Measurements from ENCODE around the gene SFMBT1. TPM values are rescaled to one million over a fixed set of nuclear protein-coding genes. Genes with fewer than 3 reads are reported as not detected.

SFMBT1 gene
- total RNA-seq, 1 experiment from 2014 or later, result 14.8 TPM

GRCh38 chr3:52931328-52931727 is 114.5 kb downstream of the SFMBT1 start:
- Histone ChIP-seq H3K36me3 (ENCODE audit: control insufficient read depth in 1 of 2, insufficient read depth in 2 of 2, low read length in 2 of 2) (no peaks in the 10 kb centered on the region), H3K9ac (ENCODE audit: low read length) (no peak overlapping the region), H3K4me3 (replicated peaks in 1 of 2; ENCODE audit: low read depth in 1 of 2, low read length in 2 of 2) (no peak overlapping the region), H4K20me1 (ENCODE audit: insufficient read depth) (peaks cover 8% of the 10 kb centered on the region; the same call in 1 of the 2 replicates), H3K9me3 (ENCODE audit: control insufficient read depth in 1 of 2, insufficient read depth in 1 of 2, low read depth in 1 of 2, low read length in 2 of 2) (no peaks in the 10 kb centered on the region), H3K4me2 (ENCODE audit: low read length) (no peak overlapping the region), H3K9me2 (ENCODE audit: insufficient read depth) (no peaks in the 10 kb centered on the region), H2AFZ (ENCODE audit: low read depth, low read length, poor library complexity, severe bottlenecking) (no peak overlapping the region), H3K27ac (ENCODE audit: low read depth, low read length) (no peak overlapping the region), H3K4me1 (ENCODE audit: control insufficient read depth in 1 of 2, insufficient read depth in 2 of 2, low read length in 2 of 2) (no peaks in the 10 kb centered on the region), H3K27me3 (ENCODE audit: insufficient read depth, low read length) (no peaks in the 10 kb centered on the region), H3K79me2 (ENCODE audit: insufficient read depth, low read length) (no peaks in the 10 kb centered on the region)
- ChIA-PET RAD21 (ENCODE audit: low non-redundant PET in 1 of 2, low total read pairs in 2 of 2, uncharacterized antibody in 2 of 2, unreplicated experiment in 2 of 2) (no interaction called here), CTCF (interaction anchor here (1.3 kb wide), 1 partner anchor 63 kb away, joined by 3 read pairs; no protein-coding TSS in a partner anchor), POLR2A (no interaction called here)
- no peak for DNase-seq (ENCODE audit: low read depth, low spot score)
- ATAC-seq, result no peak
- BruUV-seq (replicated peaks), result no TSS peak
- no peak for TF ChIP-seq ELF1 (IDR thresholded peaks at IDR 0.05; ENCODE audit: borderline replicate concordance, low read depth)
- no peak for TF ChIP-seq CEBPB (IDR thresholded peaks at IDR 0.05; ENCODE audit: low read depth)
- no peak for TF ChIP-seq EGR1 (IDR thresholded peaks at IDR 0.05; ENCODE audit: low read depth)
- TF ChIP-seq, protein P1, sequence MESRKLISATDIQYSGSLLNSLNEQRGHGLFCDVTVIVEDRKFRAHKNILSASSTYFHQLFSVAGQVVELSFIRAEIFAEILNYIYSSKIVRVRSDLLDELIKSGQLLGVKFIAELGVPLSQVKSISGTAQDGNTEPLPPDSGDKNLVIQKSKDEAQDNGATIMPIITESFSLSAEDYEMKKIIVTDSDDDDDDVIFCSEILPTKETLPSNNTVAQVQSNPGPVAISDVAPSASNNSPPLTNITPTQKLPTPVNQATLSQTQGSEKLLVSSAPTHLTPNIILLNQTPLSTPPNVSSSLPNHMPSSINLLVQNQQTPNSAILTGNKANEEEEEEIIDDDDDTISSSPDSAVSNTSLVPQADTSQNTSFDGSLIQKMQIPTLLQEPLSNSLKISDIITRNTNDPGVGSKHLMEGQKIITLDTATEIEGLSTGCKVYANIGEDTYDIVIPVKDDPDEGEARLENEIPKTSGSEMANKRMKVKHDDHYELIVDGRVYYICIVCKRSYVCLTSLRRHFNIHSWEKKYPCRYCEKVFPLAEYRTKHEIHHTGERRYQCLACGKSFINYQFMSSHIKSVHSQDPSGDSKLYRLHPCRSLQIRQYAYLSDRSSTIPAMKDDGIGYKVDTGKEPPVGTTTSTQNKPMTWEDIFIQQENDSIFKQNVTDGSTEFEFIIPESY (IDR thresholded peaks at IDR 0.05; ENCODE audit: extremely low read depth, insufficient replicate concordance, low read length), result no peak
- no peak for TF ChIP-seq ZFX (IDR thresholded peaks at IDR 0.05)
- TF ChIP-seq CTCF (IDR thresholded peaks at IDR 0.05 in 2 of 3, conservative IDR thresholded peaks at IDR 0.05 in 1 of 3; ENCODE audit: borderline replicate concordance in 1 of 3, insufficient read depth in 1 of 3, low read depth in 2 of 3, low read length in 2 of 3), result no peak
- TF ChIP-seq EZH2 (IDR thresholded peaks at IDR 0.05), result no peak
- no peak for TF ChIP-seq POLR2AphosphoS5 (IDR thresholded peaks at IDR 0.05; ENCODE audit: low read depth, low read length)
- TF ChIP-seq SRF (IDR thresholded peaks at IDR 0.05; ENCODE audit: low read depth), result no peak
- TF ChIP-seq, protein P2, sequence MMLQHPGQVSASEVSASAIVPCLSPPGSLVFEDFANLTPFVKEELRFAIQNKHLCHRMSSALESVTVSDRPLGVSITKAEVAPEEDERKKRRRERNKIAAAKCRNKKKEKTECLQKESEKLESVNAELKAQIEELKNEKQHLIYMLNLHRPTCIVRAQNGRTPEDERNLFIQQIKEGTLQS (IDR thresholded peaks at IDR 0.05), result no peak
- no peak for TF ChIP-seq CBX3 (IDR thresholded peaks at IDR 0.05; ENCODE audit: low read depth)
- no peak for TF ChIP-seq POLR2A (IDR thresholded peaks at IDR 0.05; ENCODE audit: borderline replicate concordance, extremely low read depth, insufficient read depth, insufficient read length)
- no peak for TF ChIP-seq SIN3A (IDR thresholded peaks at IDR 0.05; ENCODE audit: low read depth)
- TF ChIP-seq JUND (IDR thresholded peaks at IDR 0.05), result no peak
- no peak for TF ChIP-seq FOSL1 (IDR thresholded peaks at IDR 0.05; ENCODE audit: low read depth)
- no peak for TF ChIP-seq RAD21 (IDR thresholded peaks at IDR 0.05; ENCODE audit: low read depth)
- intact Hi-C loops (cut with micrococcal nuclease), result loop anchor here (5.0 to 10.0 kb wide), 2 partner anchors 143 to 189 kb away; no protein-coding TSS in a partner anchor
